ENCODE results near the gene HK3. TPM values are rescaled to one million over a fixed set of nuclear protein-coding genes. Genes with fewer than 3 reads are reported as not detected.

HK3 gene
- total and polyA plus RNA-seq, 2 of the 8 experiments (the other 6 are each of a cell fraction or from before 2014, with no cell fraction given) = not detected

DNA sequence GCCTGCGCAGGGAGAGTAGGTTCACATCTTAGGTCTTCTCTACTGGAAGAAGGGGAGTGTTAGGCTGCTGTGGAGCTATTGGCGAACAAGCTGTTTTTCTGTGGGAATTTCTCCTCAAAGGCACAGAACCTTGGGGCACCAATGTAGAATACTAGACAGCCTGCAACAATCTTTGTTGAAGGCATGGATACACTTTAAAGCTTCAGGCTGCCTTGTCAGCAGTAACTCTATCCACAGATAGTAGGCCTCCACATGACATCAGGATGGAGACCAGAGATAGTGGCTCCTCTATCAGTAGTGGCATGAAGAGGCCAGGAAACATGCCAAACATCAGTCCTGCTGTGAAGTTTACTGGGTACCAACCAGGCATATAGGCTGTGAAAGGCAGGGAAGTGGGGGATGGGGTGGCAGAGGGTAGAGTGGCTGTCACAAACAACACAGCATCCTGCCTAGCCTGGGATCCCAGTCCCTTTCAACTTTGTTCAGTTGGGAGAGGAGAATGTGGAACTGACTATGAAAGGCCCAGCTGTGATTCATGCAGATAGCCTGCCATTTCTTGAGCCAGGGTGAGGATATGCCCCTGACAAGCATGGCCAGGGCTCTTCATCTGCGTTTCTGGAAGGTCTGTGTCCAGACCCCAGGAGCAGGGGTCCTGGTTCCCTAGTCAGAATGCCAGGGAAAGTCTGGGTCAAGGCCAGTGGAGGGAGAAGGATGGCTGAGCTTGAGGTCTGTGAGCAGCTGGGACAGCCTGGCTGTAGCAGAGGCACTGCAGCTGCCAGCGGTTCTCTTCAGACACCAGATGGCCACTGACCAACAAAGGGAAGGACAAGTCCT, 1.0 kb upstream of the HK3 start:
- Histone ChIP-seq H2BK20ac (ENCODE audit: low read length) (no peak overlapping the region), H3K36me3 (ENCODE audit: control insufficient read depth in 2 of 4, insufficient read depth in 4 of 4, low read length in 3 of 4) (peaks cover 10 to 23% (median 17%) of the 10 kb centered on the region in 4 experiments; a peak in 7 of 8 replicates), H4K20me1 (replicated peaks in 1 of 2; ENCODE audit: control insufficient read depth in 1 of 2, insufficient read depth in 2 of 2, low read length in 2 of 2) (no peaks in the 10 kb centered on the region), H3K4me3 (ENCODE audit: extremely low read depth in 1 of 4, insufficient read depth in 2 of 4, low read depth in 3 of 4, low read length in 4 of 4) (no peak overlapping the region), H3K9ac (replicated peaks in 1 of 4; ENCODE audit: extremely low read depth in 1 of 4, low read depth in 3 of 4, low read length in 3 of 4) (no peak overlapping the region), H2BK5ac (ENCODE audit: low read depth, low read length) (no peak overlapping the region), H4K91ac (replicated peaks; ENCODE audit: insufficient read length, low read length) (no peak overlapping the region), H3K56ac (replicated peaks; ENCODE audit: insufficient read length, low read depth, low read length) (no peak overlapping the region), H2BK15ac (ENCODE audit: low read length) (no peak overlapping the region), H3K18ac (ENCODE audit: extremely low read depth, low read length) (no peak overlapping the region), H3K23me2 (ENCODE audit: low read depth, low read length) (no peaks in the 10 kb centered on the region), H3K9me3 (ENCODE audit: insufficient read depth in 2 of 2, low read depth in 1 of 2, low read length in 1 of 2) (no peaks in the 10 kb centered on the region), H2AK5ac (ENCODE audit: low read depth, low read length) (0 out of 2 replicates have a peak overlapping the region, but pooled peaks have one; percentile 29), H3K4me2 (ENCODE audit: insufficient read depth in 1 of 2, low read depth in 2 of 2, low read length in 2 of 2) (no peak overlapping the region), H3K23ac (ENCODE audit: insufficient read length) (no peak overlapping the region), H3K79me2 (ENCODE audit: control insufficient read depth in 1 of 2, insufficient read depth in 2 of 2, low read length in 2 of 2) (no peaks in the 10 kb centered on the region), H2BK120ac (replicated peaks; ENCODE audit: low read depth, low read length) (no peak overlapping the region), H3K4me1 (replicated peaks in 1 of 4; ENCODE audit: control insufficient read depth in 3 of 4, insufficient read depth in 4 of 4, low read length in 3 of 4) (peaks cover 0 to 6% (median 3%) of the 10 kb centered on the region in 4 experiments; a peak in 5 of 7 replicates), H3K14ac (ENCODE audit: insufficient read length) (no peak overlapping the region), H4K5ac (ENCODE audit: insufficient read length, low read depth, low read length) (no peak overlapping the region), H3K27ac (ENCODE audit: low read depth, low read length) (peak overlapping the region; percentile 29; the same call in 1 of the 2 replicates), H3K27me3 (replicated peaks in 1 of 4; ENCODE audit: control insufficient read depth in 3 of 4, extremely low read depth in 1 of 4, insufficient read depth in 3 of 4, low read length in 3 of 4) (no peaks in the 10 kb centered on the region), H2AFZ (ENCODE audit: low read length) (no peak overlapping the region), H3K79me1 (ENCODE audit: low read depth, low read length) (no peaks in the 10 kb centered on the region), H2BK12ac (ENCODE audit: low read depth, low read length) (0 out of 2 replicates have a peak overlapping the region, but pooled peaks have one; percentile 50), H3K4ac (replicated peaks; ENCODE audit: insufficient read length, low read depth, low read length) (no peak overlapping the region), H4K8ac (ENCODE audit: extremely low read depth, insufficient read depth, low read length) (no peak overlapping the region)
- no peak for DNase-seq (ENCODE audit: low read depth in 1 of 2, low spot score in 2 of 2)
- POLR2A ChIA-PET (ENCODE audit: partially characterized antibody) = interaction anchor here (0.7 to 1.5 kb wide), 8 partner anchors 9 to 241 kb away, joined by 3 to 5 read pairs (median 3); no protein-coding TSS in a partner anchor
- CTCF ChIA-PET (ENCODE audit: partially characterized antibody) = interaction anchor here (0.6 to 4.0 kb wide), 17 partner anchors 12 to 243 kb away, joined by 3 to 21 read pairs (median 5); no protein-coding TSS in a partner anchor
- 85% methylated on average over 4 of the region's 4 CpGs; no CpG with 5 or more reads in 1 of the 2 experiments for WGBS, 2 experiments (ENCODE audit: extremely low coverage in 1 of 2, insufficient coverage in 1 of 2, insufficient read length in 1 of 2, insufficient replicate concordance in 2 of 2, low coverage in 1 of 2, low lambda C conversion rate in 2 of 2, missing lambda C conversion rate in 1 of 2)
- FAIRE-seq = no peak
- TF ChIP-seq, protein P1, sequence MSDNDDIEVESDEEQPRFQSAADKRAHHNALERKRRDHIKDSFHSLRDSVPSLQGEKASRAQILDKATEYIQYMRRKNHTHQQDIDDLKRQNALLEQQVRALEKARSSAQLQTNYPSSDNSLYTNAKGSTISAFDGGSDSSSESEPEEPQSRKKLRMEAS (IDR thresholded peaks at IDR 0.05) = no peak
- no peak for TF ChIP-seq BCL11A (IDR thresholded peaks at IDR 0.05; ENCODE audit: low read depth in 2 of 2, low read length in 2 of 2)
- no peak for TF ChIP-seq KDM4A (IDR thresholded peaks at IDR 0.05; ENCODE audit: low read depth, low read length, severe bottlenecking)
- no peak for TF ChIP-seq TAF7 (optimal IDR thresholded peaks at IDR 0.05; ENCODE audit: borderline replicate concordance, low read depth, low read length)
- TF ChIP-seq SIRT6 (IDR thresholded peaks at IDR 0.05; ENCODE audit: low read length) = no peak
- TF ChIP-seq SRF (IDR thresholded peaks at IDR 0.05; ENCODE audit: low read depth, low read length) = no peak
- TF ChIP-seq SUZ12 (IDR thresholded peaks at IDR 0.05; ENCODE audit: low read length) = no peak
- no peak for TF ChIP-seq KDM1A (IDR thresholded peaks at IDR 0.05; ENCODE audit: borderline replicate concordance, low read length)

Measured in H1 (cell line).